ENCODE data around the gene RAD18.

Gene RAD18

DNA sequence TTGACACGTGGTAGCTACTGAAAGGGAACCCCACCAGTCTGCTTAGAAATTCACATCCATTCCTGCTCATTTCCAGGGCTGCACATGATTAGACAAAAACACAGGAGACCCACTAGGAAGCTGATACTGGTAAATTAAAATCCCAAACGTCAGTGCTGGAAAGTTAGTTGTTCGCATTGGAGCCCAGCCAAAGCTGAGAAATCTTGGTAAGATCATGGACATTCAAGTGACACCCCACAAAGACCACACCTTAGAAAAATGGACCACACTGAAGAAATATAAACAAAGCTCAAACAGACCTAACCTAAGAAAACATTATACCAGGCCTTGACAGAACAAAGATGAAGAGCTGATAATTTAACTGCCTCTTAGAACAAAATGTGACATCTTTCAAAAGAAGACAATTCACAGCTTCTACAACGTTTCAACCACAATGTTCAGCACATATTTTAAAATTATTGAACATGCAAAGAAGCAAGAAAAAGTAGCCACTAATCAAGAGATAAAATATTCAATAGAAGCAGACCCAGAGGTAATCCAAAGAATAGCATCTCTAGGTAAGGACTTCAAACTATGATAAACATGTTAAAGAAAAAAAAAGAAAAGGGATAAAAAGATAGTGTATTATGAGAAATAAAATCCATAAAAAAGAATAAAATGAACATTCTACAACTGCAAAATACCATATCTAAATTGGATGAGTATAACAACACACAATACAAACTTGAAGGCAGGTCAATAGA is 20.4 kb downstream of the RAD18 start:
- Histone ChIP-seq H3K36me3 (ENCODE audit: control insufficient read depth in 2 of 2, insufficient read depth in 1 of 2, low read length in 2 of 2) (peaks cover 42 to 90% of the 10 kb centered on the region in 2 experiments), H3K27ac (ENCODE audit: extremely low read depth, low read depth, low read length) (no peak overlapping the region), H3K4me3 (ENCODE audit: low read depth, low read length) (no peak overlapping the region), H3K4me1 (ENCODE audit: control insufficient read depth, insufficient read depth, low read length) (no peaks in the 10 kb centered on the region), H3K9me3 (ENCODE audit: control insufficient read depth, insufficient read depth, low read depth, low read length) (no peaks in the 10 kb centered on the region)
- TF ChIP-seq, protein P1, sequence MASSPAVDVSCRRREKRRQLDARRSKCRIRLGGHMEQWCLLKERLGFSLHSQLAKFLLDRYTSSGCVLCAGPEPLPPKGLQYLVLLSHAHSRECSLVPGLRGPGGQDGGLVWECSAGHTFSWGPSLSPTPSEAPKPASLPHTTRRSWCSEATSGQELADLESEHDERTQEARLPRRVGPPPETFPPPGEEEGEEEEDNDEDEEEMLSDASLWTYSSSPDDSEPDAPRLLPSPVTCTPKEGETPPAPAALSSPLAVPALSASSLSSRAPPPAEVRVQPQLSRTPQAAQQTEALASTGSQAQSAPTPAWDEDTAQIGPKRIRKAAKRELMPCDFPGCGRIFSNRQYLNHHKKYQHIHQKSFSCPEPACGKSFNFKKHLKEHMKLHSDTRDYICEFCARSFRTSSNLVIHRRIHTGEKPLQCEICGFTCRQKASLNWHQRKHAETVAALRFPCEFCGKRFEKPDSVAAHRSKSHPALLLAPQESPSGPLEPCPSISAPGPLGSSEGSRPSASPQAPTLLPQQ (tag by site-specific recombination; IDR thresholded peaks at IDR 0.05), result no peak
- TF ChIP-seq SETDB1 (IDR thresholded peaks at IDR 0.05; ENCODE audit: insufficient read length, low read length) (peak; percentile 85), ZBTB7A (tag by site-specific recombination; IDR thresholded peaks at IDR 0.05; ENCODE audit: low read depth) (no peak), IKZF3 (tag by site-specific recombination; IDR thresholded peaks at IDR 0.05) (no peak), ZNF785 (tag by site-specific recombination; IDR thresholded peaks at IDR 0.05) (no peak)
- ChIA-PET CTCF (no interaction called here), POLR2A (no interaction called here)

DNA sequence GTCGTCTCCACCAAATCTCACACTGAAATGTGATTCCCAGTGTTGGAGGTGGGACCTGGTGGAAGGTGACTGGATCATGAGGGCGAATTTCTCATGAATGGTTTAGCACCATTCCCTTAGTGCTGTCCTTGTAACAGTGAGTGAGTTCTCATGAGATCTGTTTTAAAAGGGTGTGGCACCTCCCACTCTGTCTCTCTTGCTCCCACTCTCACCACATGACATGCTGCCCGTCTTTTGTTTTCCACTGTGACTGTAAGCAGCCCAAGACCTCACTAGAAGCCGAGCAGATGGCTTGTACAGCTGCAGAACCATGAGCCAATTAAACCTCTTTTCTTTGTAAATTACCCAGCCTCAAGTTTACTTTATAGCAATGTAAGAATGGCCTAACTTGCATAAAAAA is 21.2 kb downstream of the RAD18 start:
- ChIA-PET POLR2A (no interaction called here), CTCF (interaction anchor here (0.6 kb wide), 1 partner anchor 166 kb away, joined by 4 read pairs; no protein-coding TSS in a partner anchor)
- H3K27ac ChIP-seq (ENCODE audit: extremely low read depth, low read depth, low read length), result no peak overlapping the region
- H3K36me3 ChIP-seq (ENCODE audit: control insufficient read depth in 2 of 2, insufficient read depth in 1 of 2, low read length in 2 of 2), result peaks cover 42 to 90% of the 10 kb centered on the region in 2 experiments
- H3K9me3 ChIP-seq (ENCODE audit: control insufficient read depth, insufficient read depth, low read depth, low read length), result no peaks in the 10 kb centered on the region
- H3K4me3 ChIP-seq (ENCODE audit: low read depth, low read length), result no peak overlapping the region
- TF ChIP-seq, protein P2, sequence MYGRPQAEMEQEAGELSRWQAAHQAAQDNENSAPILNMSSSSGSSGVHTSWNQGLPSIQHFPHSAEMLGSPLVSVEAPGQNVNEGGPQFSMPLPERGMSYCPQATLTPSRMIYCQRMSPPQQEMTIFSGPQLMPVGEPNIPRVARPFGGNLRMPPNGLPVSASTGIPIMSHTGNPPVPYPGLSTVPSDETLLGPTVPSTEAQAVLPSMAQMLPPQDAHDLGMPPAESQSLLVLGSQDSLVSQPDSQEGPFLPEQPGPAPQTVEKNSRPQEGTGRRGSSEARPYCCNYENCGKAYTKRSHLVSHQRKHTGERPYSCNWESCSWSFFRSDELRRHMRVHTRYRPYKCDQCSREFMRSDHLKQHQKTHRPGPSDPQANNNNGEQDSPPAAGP (tag by site-specific recombination; IDR thresholded peaks at IDR 0.05), result no peak
- peak; percentile 47; the same call in 1 of the 2 replicates for TF ChIP-seq EGR2 (tag by site-specific recombination; IDR thresholded peaks at IDR 0.05; ENCODE audit: low read depth)
- no peaks in the 10 kb centered on the region for H3K4me1 ChIP-seq (ENCODE audit: control insufficient read depth, insufficient read depth, low read length)

DNA sequence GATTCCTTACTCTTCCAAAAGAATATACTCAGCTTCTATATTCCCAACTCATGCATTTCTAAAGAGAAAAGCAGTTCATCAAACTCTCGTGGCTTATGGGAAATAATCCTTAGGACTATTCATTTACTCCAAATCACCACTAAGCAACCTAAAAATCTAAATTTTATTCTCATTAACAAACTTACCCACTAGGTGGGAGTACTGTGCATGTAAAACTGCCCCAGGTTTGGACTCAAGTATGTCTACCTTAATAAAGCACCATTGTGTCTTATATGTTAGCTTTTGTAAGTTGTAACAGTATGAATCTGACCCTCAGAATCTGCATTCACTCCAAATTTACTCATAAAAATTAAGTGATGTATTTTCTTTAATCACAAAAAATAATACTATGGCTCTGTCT is 25.3 kb downstream of the RAD18 start:
- ChIA-PET CTCF (interaction anchor here (0.8 to 2.1 kb wide), 6 partner anchors 8 to 274 kb away, joined by 3 to 14 read pairs (median 4); partner anchors contain the start of gene OXTR), POLR2A (no interaction called here)
- TF ChIP-seq ZFHX2 (tag by site-specific recombination; conservative IDR thresholded peaks at IDR 0.05) (no peak), ZNF544 (tag by site-specific recombination; IDR thresholded peaks at IDR 0.05) (no peak), ZNF654 (tag by site-specific recombination; IDR thresholded peaks at IDR 0.05; ENCODE audit: low read depth) (peak; percentile 14; the same call in 1 of the 2 replicates)
- H3K4me1 ChIP-seq (ENCODE audit: control insufficient read depth, insufficient read depth, low read length), result no peaks in the 10 kb centered on the region
- H3K27ac ChIP-seq (ENCODE audit: extremely low read depth, low read depth, low read length), result no peak overlapping the region
- H3K36me3 ChIP-seq (ENCODE audit: control insufficient read depth in 2 of 2, insufficient read depth in 1 of 2, low read length in 2 of 2), result peaks cover 16 to 83% of the 10 kb centered on the region in 2 experiments
- no peak overlapping the region for H3K4me3 ChIP-seq (ENCODE audit: low read depth, low read length)
- H3K9me3 ChIP-seq (ENCODE audit: control insufficient read depth, insufficient read depth, low read depth, low read length), result no peaks in the 10 kb centered on the region

DNA sequence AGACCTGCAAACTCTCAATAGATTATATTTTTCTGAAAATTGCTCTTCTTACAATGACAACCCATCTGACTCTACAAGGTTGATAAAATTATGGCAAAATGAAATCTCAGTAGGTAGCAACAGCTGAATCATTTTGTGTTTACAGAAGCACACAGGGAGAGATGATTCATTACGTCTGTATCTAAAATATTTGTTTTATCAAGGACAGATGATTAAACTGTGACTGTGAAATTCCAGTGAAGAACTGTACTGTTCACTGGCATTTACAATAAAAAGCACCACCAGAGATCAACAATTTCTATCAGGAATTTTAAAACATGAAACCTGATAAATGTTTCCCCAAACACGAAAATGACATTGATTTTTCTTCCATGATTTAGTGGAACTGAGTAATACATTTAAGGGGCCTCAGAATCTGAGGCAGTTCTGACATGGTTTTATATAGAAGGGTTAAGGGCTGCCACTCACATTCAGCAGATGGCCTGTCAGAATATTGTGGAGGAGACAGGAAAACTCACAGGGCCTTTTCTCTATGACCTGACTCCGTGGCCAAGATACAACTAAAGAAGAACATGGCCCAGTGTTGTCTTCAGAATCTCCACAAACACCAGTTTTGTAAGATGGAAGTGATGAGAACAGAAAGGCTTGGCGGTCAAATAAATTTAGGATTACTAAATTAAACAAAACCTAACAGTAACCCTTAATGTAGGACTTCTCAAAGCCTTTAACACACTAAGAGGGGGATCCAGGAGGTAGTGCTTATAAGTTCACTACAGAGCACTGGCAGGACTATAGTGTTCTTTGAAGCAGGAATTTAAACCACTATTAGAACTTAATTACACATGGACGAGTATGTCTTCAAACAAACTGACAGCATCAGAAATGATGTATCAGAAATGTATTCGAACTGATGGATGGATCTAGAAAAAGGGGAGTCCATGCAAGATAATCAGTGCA is 25.9 kb downstream of the RAD18 start:
- no peak overlapping the region for H3K27ac ChIP-seq (ENCODE audit: extremely low read depth, low read depth, low read length)
- CTCF ChIA-PET, result interaction anchor here (0.8 to 1.7 kb wide), 7 partner anchors 9 to 365 kb away, joined by 3 to 5 read pairs (median 4); partner anchors contain the start of gene OXTR
- TF ChIP-seq ZSCAN23 (tag by site-specific recombination; IDR thresholded peaks at IDR 0.05), result no peak
- TF ChIP-seq ZNF629 (tag by site-specific recombination; IDR thresholded peaks at IDR 0.05), result no peak
- TF ChIP-seq SP2 (tag by site-specific recombination; IDR thresholded peaks at IDR 0.05), result no peak
- no peak for TF ChIP-seq ZNF391 (tag by site-specific recombination; IDR thresholded peaks at IDR 0.05; ENCODE audit: borderline replicate concordance, low read depth)
- no peak for TF ChIP-seq YY1 (tag by site-specific recombination; IDR thresholded peaks at IDR 0.05)
- no peak for TF ChIP-seq SP3 (tag by site-specific recombination; IDR thresholded peaks at IDR 0.05)
- no peak for TF ChIP-seq ZNF501 (tag by site-specific recombination; IDR thresholded peaks at IDR 0.05)

More for the DNA sequence above, 25.9 kb downstream of the RAD18 start:
- Histone ChIP-seq H3K9me3 (ENCODE audit: control insufficient read depth, insufficient read depth, low read depth, low read length) (no peaks in the 10 kb centered on the region), H3K36me3 (ENCODE audit: control insufficient read depth in 2 of 2, insufficient read depth in 1 of 2, low read length in 2 of 2) (peaks cover 16 to 76% of the 10 kb centered on the region in 2 experiments), H3K4me3 (ENCODE audit: low read depth, low read length) (no peak overlapping the region), H3K4me1 (ENCODE audit: control insufficient read depth, insufficient read depth, low read length) (no peaks in the 10 kb centered on the region)
- POLR2A ChIA-PET, result no interaction called here
